Bronchial epithelial cell (primary cell): ENCODE data around the gene PLOD2. TPM values are rescaled to one million over a fixed set of nuclear protein-coding genes. Genes with fewer than 3 reads are reported as not detected.

Source experiments
- DNase-seq: peaks from one replicate; pipeline ENCODE4 v3.0.0-alpha.2; 2010; ENCODE audit warnings: low read depth
- FAIRE-seq: peaks from 2 replicates; lab custom pipeline; 2011; peaks lifted over from hg19 to GRCh38; lab: Jason Lieb, UNC
- H3K27me3 ChIP-seq: 2 replicates; pipeline ENCODE4 v1.5.1; 2011; ENCODE audit warnings: low read length; ENCODE audit not compliant: control insufficient read depth, insufficient read depth
- H3K36me3 ChIP-seq: 2 replicates; pipeline ENCODE4 v1.5.1; 2011; ENCODE audit warnings: low read length; ENCODE audit not compliant: control insufficient read depth, insufficient read depth
- H3K4me3 ChIP-seq: 2 replicates; pipeline ENCODE4 v1.5.1; 2011; ENCODE audit warnings: mild to moderate bottlenecking, low read depth, low read length, control low read depth
- total RNA-seq: library from RNA; depleted of rRNA; stranded (reverse); fragments of >200 nt; gene quantifications from 2 replicates; pipeline ENCODE4 v1.2.1, GENCODE V29; 2014
- TF ChIP-seq, protein P1 (sequence below): IDR thresholded peaks from 2 replicates; pipeline ENCODE4 v1.5.1; 2011; ENCODE audit warnings: mild to moderate bottlenecking, moderate library complexity, low read length, control low read depth, inconsistent platforms; ENCODE audit not compliant: insufficient read depth, severe bottlenecking

PLOD2 gene
- total RNA-seq, 1 donor from 2014 or later: 36.6 TPM

DNA sequence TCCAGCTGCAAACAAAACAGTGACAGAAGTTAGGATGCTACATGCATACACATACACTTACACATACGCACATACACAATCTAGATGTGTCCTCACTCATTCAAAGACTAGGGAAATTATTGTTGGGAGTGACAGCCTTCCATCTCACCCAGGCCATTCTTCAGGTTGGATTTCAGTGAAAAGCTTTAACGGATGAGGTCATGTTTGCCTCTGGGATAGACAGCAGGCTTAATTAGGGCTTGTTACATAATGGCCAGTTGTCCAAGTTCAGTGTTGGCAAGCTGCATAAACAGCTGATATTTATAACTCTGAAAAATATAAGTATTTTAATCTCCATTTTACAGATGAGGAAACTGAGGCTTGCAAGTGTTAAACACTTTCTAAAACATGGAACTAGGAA, 35.8 kb upstream of the PLOD2 start:
- TF ChIP-seq, protein P1, sequence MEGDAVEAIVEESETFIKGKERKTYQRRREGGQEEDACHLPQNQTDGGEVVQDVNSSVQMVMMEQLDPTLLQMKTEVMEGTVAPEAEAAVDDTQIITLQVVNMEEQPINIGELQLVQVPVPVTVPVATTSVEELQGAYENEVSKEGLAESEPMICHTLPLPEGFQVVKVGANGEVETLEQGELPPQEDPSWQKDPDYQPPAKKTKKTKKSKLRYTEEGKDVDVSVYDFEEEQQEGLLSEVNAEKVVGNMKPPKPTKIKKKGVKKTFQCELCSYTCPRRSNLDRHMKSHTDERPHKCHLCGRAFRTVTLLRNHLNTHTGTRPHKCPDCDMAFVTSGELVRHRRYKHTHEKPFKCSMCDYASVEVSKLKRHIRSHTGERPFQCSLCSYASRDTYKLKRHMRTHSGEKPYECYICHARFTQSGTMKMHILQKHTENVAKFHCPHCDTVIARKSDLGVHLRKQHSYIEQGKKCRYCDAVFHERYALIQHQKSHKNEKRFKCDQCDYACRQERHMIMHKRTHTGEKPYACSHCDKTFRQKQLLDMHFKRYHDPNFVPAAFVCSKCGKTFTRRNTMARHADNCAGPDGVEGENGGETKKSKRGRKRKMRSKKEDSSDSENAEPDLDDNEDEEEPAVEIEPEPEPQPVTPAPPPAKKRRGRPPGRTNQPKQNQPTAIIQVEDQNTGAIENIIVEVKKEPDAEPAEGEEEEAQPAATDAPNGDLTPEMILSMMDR: no peak
- Histone ChIP-seq H3K27me3 (no peaks in the 10 kb centered on the region), H3K36me3 (no peaks in the 10 kb centered on the region), H3K4me3 (no peak overlapping the region)
- FAIRE-seq (no peak), DNase-seq (no peak)

DNA sequence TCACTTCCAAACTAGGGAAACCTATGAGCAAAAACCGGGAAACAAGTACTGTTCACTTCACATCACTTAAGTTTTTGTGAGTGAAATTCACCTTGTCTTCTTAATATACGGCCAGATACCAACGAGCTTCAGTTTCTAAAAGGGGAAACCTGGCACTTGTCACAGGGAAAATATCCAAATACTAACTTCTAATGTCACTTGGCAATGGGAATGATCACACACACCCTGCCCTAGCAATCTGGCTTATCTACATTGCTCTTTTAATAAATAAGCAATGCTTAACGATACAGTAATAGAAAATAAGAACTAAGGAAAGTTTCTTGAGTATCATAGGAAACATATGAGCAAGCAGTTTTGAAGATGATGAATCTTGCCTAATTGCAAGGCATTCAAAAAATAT, 34.6 kb upstream of the PLOD2 start:
- DNase-seq (no peak), FAIRE-seq (no peak)
- no peaks in the 10 kb centered on the region for H3K36me3 ChIP-seq
- no peak overlapping the region for H3K4me3 ChIP-seq
- H3K27me3 ChIP-seq: no peaks in the 10 kb centered on the region
- TF ChIP-seq, protein P1: no peak

DNA sequence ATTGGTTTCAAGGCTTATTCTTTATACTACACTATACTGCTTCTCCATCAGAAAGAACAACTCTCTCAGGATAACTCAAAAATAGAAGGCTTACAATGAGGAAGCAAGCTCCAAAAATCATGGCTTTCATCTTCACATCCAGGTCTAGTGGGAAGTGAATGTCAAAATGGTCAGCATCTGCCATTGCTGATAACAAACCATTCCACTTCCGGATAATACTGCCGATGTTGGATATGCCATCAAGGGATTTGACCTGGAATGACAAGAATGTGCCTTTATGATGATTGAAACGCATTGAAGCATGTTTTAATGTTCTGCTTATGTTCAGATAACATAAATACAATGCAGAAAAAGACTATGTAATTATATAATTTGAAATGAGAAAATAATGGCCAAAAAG, 34.0 kb upstream of the PLOD2 start:
- Histone ChIP-seq H3K27me3 (no peaks in the 10 kb centered on the region), H3K4me3 (no peak overlapping the region), H3K36me3 (no peaks in the 10 kb centered on the region)
- FAIRE-seq (no peak), DNase-seq (no peak)
- TF ChIP-seq, protein P1: no peak

DNA sequence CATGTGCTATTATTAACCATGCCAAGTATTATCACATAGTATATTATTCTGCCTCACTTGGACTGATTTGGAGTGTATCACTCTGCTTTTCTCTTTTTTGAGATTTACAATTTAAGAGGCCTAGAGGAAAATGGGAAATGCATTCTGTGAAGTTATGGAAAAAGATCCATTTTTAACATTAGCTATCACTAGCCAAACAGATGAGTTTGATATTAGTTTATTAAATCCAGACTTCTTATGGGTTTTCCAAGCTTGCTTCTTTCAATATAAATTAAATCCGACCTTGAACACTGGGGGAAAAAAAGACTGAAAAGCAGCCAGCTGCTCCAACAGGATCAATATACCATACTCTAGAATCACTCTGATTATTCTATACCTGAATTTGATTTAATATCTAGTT, 30.1 kb upstream of the PLOD2 start:
- Histone ChIP-seq H3K36me3 (no peaks in the 10 kb centered on the region), H3K27me3 (no peaks in the 10 kb centered on the region), H3K4me3 (no peak overlapping the region)
- FAIRE-seq (no peak), DNase-seq (no peak)
- TF ChIP-seq, protein P1: no peak

DNA sequence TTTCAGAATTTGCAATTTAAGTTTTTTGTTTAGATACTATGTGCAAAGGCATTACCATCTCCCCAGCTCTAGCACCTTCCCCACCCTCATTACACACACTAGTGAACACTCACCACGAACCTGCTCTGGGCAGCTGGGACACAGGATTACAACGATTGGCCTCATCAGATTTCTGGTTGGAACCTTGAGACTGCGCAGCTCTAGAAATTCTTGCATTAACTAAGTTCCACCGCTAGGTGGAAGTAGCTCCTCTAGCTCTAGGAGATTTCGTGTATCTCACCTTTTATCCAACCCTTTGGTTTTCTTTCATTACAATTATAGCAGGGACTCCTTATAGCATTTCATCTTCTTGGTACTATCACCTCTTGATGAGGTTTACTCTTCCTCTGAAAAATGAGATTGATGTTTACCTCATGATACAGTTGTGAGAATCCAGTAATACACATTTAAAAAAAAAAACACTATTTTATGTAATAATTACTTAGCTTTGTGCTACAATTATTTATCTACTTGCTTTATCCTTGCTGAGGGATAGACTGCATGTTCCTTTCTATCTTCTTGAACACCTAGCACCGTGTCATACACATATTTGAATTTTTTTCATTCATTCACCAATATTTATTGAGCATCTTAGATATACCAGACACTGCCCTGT, 28.7 kb upstream of the PLOD2 start:
- Histone ChIP-seq H3K36me3 (no peaks in the 10 kb centered on the region), H3K27me3 (no peaks in the 10 kb centered on the region), H3K4me3 (no peak overlapping the region)
- TF ChIP-seq, protein P1: peak; percentile 74
- FAIRE-seq: no peak
- peak; percentile 58 for DNase-seq

DNA sequence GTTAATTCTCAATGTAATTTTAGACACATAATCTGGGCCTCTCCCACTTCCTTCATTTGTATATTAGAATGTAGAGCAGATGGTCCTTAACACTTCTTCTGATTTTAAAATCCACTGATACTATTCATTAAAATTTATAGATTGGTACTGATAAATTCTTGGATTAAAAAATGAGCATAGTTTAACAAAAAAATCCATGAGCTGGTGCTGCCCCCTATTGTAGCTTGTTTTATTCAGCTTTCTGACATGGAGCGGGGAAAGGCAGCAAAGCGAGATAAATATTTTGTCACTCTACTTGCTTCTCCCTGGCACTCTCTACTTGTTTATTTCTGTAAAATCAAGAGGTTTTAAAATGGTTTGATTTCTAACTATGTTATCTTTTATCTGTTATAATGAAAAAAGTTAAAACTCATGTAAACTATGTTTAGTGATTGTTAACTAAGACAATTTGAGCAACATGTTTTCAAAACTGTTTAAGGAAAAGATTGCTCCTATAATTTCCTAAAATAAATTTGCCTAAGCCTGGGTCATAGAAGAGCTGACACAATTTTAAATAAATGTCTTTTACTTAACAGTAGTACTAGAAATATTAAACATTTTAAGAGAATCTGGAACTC, 26.5 kb upstream of the PLOD2 start:
- H3K27me3 ChIP-seq: no peaks in the 10 kb centered on the region
- no peak overlapping the region for H3K4me3 ChIP-seq
- H3K36me3 ChIP-seq: no peaks in the 10 kb centered on the region
- peak; percentile 41 for DNase-seq
- TF ChIP-seq, protein P1: peak; percentile 49
- FAIRE-seq: no peak
